Liver (tissue), 9 donors: ENCODE results near the gene BPHL. TPM values are rescaled to one million over a fixed set of nuclear protein-coding genes. Genes with fewer than 3 reads are reported as not detected.

Experiments
- DNase-seq: peaks from one replicate; pipeline ENCODE4 v3.0.0-alpha.2; 2017; ENCODE audit warnings: low spot score
- H3K27ac ChIP-seq, 2 donors: one replicate each; pipeline ENCODE4 v1.7.0; 2013; ENCODE audit warnings: inconsistent platforms in 2 of 2, low read length in 2 of 2, control low read depth in 1 of 2, low read depth in 1 of 2, mild to moderate bottlenecking in 1 of 2
- H3K27me3 ChIP-seq, 4 donors: one replicate each; pipeline versions ENCODE4 v1.6.1 to v1.7.0; 2013; ENCODE audit warnings: low read length in 3 of 4, inconsistent platforms in 1 of 4, mild to moderate bottlenecking in 1 of 4, moderate library complexity in 1 of 4; ENCODE audit not compliant: control insufficient read depth in 4 of 4, insufficient read depth in 4 of 4
- H3K36me3 ChIP-seq, 4 donors: one replicate each; pipeline versions ENCODE4 v1.6.1 to v1.7.0; 2013; ENCODE audit warnings: low read length in 3 of 4, mild to moderate bottlenecking in 3 of 4, low read depth in 1 of 4, moderate library complexity in 1 of 4; ENCODE audit not compliant: control insufficient read depth in 4 of 4, insufficient read depth in 3 of 4
- H3K4me1 ChIP-seq, 4 donors: one replicate each; pipeline versions ENCODE4 v1.6.1 to v1.7.0; 2013; ENCODE audit warnings: low read length in 3 of 4, mild to moderate bottlenecking in 3 of 4, moderate library complexity in 1 of 4; ENCODE audit not compliant: control insufficient read depth in 4 of 4, insufficient read depth in 4 of 4
- H3K4me3 ChIP-seq, 3 donors: one replicate each; pipeline versions ENCODE4 v1.6.1 to v1.7.0; 2013; ENCODE audit warnings: low read length in 3 of 3, control low read depth in 1 of 3, low read depth in 1 of 3, mild to moderate bottlenecking in 1 of 3
- H3K9ac ChIP-seq, 2 donors: one replicate each; pipeline ENCODE4 v1.7.0; 2013; ENCODE audit warnings: low read length in 2 of 2, mild to moderate bottlenecking in 2 of 2, moderate library complexity in 2 of 2, control low read depth in 1 of 2, low read depth in 1 of 2
- H3K9me3 ChIP-seq, 4 donors: one replicate each; pipeline versions ENCODE4 v1.6.1 to v1.7.0; 2013; ENCODE audit warnings: low read length in 3 of 4; ENCODE audit not compliant: control insufficient read depth in 4 of 4
- EGR1 ChIP-seq, 2 donors: IDR thresholded peaks; 2 replicates each; pipeline ENCODE4 v1.6.1; 2016 to 2018; ENCODE audit warnings: antibody characterized with exemption in 2 of 2, low read depth in 2 of 2
- FOXA2 ChIP-seq: IDR thresholded peaks from 2 replicates; pipeline ENCODE4 v1.6.1; 2016; ENCODE audit warnings: antibody characterized with exemption
- GABPA ChIP-seq, 2 donors: IDR thresholded peaks in 1 of 2; conservative IDR thresholded peaks in 1 of 2; 2 replicates each; pipeline ENCODE4 v1.6.1; 2016; ENCODE audit warnings: antibody characterized with exemption in 2 of 2, mild to moderate bottlenecking in 1 of 2, moderate library complexity in 1 of 2
- HNF4G ChIP-seq: IDR thresholded peaks from 2 replicates; pipeline ENCODE4 v1.6.1; 2016; ENCODE audit warnings: antibody characterized with exemption
- JUND ChIP-seq, 2 donors: IDR thresholded peaks; 2 replicates each; pipeline ENCODE4 v1.6.1; 2016; ENCODE audit warnings: antibody characterized with exemption in 2 of 2
- NR2F2 ChIP-seq: IDR thresholded peaks from 2 replicates; pipeline ENCODE4 v1.6.1; 2016; ENCODE audit warnings: antibody characterized with exemption
- RAD21 ChIP-seq, 2 donors: IDR thresholded peaks; 2 replicates each; pipeline ENCODE4 v1.6.1; 2016; ENCODE audit warnings: antibody characterized with exemption in 2 of 2, mild to moderate bottlenecking in 2 of 2
- RXRA ChIP-seq, 2 donors: IDR thresholded peaks; 2 replicates each; pipeline ENCODE4 v1.6.1; 2017 to 2018; ENCODE audit warnings: antibody characterized with exemption in 2 of 2, mild to moderate bottlenecking in 1 of 2
- YY1 ChIP-seq: IDR thresholded peaks from 2 replicates; pipeline ENCODE4 v1.6.1; 2016; ENCODE audit warnings: antibody characterized with exemption, mild to moderate bottlenecking
- WGBS: extraction: QIAGEN DNeasy Blood & Tissue Kit; methylation state at CpG from one replicate; pipeline ENCODE4 v1.1.7; 2013; 5-methylcytosine and 5-hydroxymethylcytosine counted together
- polyA plus RNA-seq, 2 donors: library from polyadenylated mRNA; stranded (reverse) in 1 of 2; unstranded in 1 of 2; fragments of 200-250 nt in 1 of 2; fragments of >200 nt in 1 of 2; fragmentation: Nextera tagmentation in 1 of 2; extraction: Ambion mirVana in 1 of 2; gene quantifications; one replicate each; pipeline versions ENCODE4 v1.2.1 to v1.2.3, GENCODE V29; 2013 to 2015
- total RNA-seq, 2 donors: library from RNA; depleted of rRNA; stranded (reverse); fragments of >200 nt; gene quantifications; one replicate each; pipeline ENCODE4 v1.2.3, GENCODE V29; 2014
- TF ChIP-seq, protein P1 (sequence below): fragments of 150-350 bp; IDR thresholded peaks from 2 replicates; pipeline ENCODE4 v1.5.1; 2017; ENCODE audit warnings: improper control_type of control experiment, low read depth, low read length; ENCODE audit not compliant: missing input control
- TF ChIP-seq, protein P2 (sequence below): IDR thresholded peaks from 2 replicates; pipeline ENCODE4 v1.6.1; 2016; ENCODE audit warnings: antibody characterized with exemption, mild to moderate bottlenecking
- TF ChIP-seq, protein P3 (sequence below): IDR thresholded peaks from 2 replicates; pipeline ENCODE4 v1.6.1; 2016; ENCODE audit warnings: antibody characterized with exemption
- TF ChIP-seq, protein P4 (sequence below): IDR thresholded peaks from 2 replicates; pipeline ENCODE4 v1.6.1; 2016; ENCODE audit warnings: antibody characterized with exemption
- TF ChIP-seq, protein P5 (sequence below): IDR thresholded peaks from 2 replicates; pipeline ENCODE4 v1.6.1; 2016; ENCODE audit warnings: antibody characterized with exemption
- donor health status: healthy.
- donor health status: healthy.
- donor health status: healthy.
- donor health status: healthy.
- donor health status: healthy.

BPHL gene
- total and polyA plus RNA-seq, 4 donors = 16.0 to 90.8 (median 31.5) TPM

DNA sequence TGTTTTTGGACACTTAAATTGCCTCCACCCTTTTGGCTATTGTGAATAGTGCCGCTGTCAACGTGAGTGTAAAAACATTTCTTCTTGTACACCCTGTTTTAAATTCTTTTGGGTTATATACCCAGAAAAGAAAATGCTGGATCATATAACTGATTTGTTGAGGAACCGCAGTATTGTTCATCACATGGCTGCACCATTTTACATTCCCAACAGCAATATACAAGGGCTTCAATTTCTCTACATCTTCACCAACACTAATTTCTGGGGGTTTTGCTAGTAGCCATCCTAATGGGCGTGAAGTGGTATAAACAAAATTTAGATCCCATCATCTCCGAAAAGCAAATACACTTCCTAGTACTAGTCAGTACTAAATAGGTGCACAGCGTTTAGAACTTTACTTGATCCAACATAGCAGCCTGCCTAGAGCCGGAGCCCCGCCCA lies 579 bp upstream of the BPHL start:
- no peaks in the 10 kb centered on the region for H3K9me3 ChIP-seq
- peak overlapping the region; percentile 75 to 87 (median 84) for H3K4me3 ChIP-seq
- H3K36me3 ChIP-seq = peaks cover 9 to 19% (median 15%) of the 10 kb centered on the region in 4 donors
- no peak for DNase-seq
- H3K4me1 ChIP-seq = peaks cover 6 to 45% (median 25%) of the 10 kb centered on the region in 4 donors
- peak overlapping the region in 1 of 2 donors; percentile 33 for H3K9ac ChIP-seq
- TF ChIP-seq, protein P1, sequence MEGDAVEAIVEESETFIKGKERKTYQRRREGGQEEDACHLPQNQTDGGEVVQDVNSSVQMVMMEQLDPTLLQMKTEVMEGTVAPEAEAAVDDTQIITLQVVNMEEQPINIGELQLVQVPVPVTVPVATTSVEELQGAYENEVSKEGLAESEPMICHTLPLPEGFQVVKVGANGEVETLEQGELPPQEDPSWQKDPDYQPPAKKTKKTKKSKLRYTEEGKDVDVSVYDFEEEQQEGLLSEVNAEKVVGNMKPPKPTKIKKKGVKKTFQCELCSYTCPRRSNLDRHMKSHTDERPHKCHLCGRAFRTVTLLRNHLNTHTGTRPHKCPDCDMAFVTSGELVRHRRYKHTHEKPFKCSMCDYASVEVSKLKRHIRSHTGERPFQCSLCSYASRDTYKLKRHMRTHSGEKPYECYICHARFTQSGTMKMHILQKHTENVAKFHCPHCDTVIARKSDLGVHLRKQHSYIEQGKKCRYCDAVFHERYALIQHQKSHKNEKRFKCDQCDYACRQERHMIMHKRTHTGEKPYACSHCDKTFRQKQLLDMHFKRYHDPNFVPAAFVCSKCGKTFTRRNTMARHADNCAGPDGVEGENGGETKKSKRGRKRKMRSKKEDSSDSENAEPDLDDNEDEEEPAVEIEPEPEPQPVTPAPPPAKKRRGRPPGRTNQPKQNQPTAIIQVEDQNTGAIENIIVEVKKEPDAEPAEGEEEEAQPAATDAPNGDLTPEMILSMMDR = no peak
- TF ChIP-seq NR2F2 (no peak), RXRA (IDR thresholded peaks at IDR 0.05) (no peak), FOXA2 (no peak), YY1 (no peak), HNF4G (no peak), EGR1 (IDR thresholded peaks at IDR 0.05; ENCODE audit: low read depth in 2 of 2) (no peak), GABPA (IDR thresholded peaks at IDR 0.05 in 1 of 2, conservative IDR thresholded peaks at IDR 0.05 in 1 of 2) (no peak), RAD21 (IDR thresholded peaks at IDR 0.05) (no peak), JUND (IDR thresholded peaks at IDR 0.05) (no peak)
- TF ChIP-seq, protein P2, sequence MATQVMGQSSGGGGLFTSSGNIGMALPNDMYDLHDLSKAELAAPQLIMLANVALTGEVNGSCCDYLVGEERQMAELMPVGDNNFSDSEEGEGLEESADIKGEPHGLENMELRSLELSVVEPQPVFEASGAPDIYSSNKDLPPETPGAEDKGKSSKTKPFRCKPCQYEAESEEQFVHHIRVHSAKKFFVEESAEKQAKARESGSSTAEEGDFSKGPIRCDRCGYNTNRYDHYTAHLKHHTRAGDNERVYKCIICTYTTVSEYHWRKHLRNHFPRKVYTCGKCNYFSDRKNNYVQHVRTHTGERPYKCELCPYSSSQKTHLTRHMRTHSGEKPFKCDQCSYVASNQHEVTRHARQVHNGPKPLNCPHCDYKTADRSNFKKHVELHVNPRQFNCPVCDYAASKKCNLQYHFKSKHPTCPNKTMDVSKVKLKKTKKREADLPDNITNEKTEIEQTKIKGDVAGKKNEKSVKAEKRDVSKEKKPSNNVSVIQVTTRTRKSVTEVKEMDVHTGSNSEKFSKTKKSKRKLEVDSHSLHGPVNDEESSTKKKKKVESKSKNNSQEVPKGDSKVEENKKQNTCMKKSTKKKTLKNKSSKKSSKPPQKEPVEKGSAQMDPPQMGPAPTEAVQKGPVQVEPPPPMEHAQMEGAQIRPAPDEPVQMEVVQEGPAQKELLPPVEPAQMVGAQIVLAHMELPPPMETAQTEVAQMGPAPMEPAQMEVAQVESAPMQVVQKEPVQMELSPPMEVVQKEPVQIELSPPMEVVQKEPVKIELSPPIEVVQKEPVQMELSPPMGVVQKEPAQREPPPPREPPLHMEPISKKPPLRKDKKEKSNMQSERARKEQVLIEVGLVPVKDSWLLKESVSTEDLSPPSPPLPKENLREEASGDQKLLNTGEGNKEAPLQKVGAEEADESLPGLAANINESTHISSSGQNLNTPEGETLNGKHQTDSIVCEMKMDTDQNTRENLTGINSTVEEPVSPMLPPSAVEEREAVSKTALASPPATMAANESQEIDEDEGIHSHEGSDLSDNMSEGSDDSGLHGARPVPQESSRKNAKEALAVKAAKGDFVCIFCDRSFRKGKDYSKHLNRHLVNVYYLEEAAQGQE = no peak
- TF ChIP-seq, protein P3, sequence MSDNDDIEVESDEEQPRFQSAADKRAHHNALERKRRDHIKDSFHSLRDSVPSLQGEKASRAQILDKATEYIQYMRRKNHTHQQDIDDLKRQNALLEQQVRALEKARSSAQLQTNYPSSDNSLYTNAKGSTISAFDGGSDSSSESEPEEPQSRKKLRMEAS = no peak
- TF ChIP-seq, protein P4, sequence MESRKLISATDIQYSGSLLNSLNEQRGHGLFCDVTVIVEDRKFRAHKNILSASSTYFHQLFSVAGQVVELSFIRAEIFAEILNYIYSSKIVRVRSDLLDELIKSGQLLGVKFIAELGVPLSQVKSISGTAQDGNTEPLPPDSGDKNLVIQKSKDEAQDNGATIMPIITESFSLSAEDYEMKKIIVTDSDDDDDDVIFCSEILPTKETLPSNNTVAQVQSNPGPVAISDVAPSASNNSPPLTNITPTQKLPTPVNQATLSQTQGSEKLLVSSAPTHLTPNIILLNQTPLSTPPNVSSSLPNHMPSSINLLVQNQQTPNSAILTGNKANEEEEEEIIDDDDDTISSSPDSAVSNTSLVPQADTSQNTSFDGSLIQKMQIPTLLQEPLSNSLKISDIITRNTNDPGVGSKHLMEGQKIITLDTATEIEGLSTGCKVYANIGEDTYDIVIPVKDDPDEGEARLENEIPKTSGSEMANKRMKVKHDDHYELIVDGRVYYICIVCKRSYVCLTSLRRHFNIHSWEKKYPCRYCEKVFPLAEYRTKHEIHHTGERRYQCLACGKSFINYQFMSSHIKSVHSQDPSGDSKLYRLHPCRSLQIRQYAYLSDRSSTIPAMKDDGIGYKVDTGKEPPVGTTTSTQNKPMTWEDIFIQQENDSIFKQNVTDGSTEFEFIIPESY = no peak
- TF ChIP-seq, protein P5, sequence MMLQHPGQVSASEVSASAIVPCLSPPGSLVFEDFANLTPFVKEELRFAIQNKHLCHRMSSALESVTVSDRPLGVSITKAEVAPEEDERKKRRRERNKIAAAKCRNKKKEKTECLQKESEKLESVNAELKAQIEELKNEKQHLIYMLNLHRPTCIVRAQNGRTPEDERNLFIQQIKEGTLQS = no peak
- no peaks in the 10 kb centered on the region for H3K27me3 ChIP-seq
- 18% methylated on average over 8 of the region's 8 CpGs for WGBS
- peak overlapping the region; percentile 94 to 96 for H3K27ac ChIP-seq
